HepG2 (cell line): ENCODE measurements around the gene ARHGAP10. TPM values are rescaled to one million over a fixed set of nuclear protein-coding genes. Genes with fewer than 3 reads are reported as not detected.
A peak's percentile ranks its signal among the peaks of the same experiment; 100 is the strongest.

ENCODE experiments used
- ATAC-seq: fragments of 200-7000 bp; cut with Tn5 transposase; 3 replicates; pipeline ENCODE4 v1.9.1; 2020; ENCODE audit warnings: mild to moderate bottlenecking, moderate library complexity
- BruUV-seq: library from RNA; stranded (reverse); fragments of 400-500 nt; replicated peaks from 2 replicates; lab custom pipeline; 2021; lab: Mats Ljungman, UMichigan
- CTCF ChIA-PET: fragments of 300-600 bp; formaldehyde crosslinking; extraction: SDS; loops from one replicate; lab custom pipeline; 2021; ENCODE audit warnings: low total read pairs, inconsistent platforms, low intra/inter-chr PET ratio; lab: Yijun Ruan, JAX
- POLR2A ChIA-PET: fragments of 350-600 bp; sonication (Branson Sonifier 250); formaldehyde crosslinking; loops from one replicate; lab custom pipeline; 2020; ENCODE audit warnings: antibody characterized with exemption, inconsistent platforms; lab: Yijun Ruan, JAX
- DNase-seq: peaks from one replicate; pipeline ENCODE4 v3.0.0-alpha.2; 2015; ENCODE audit warnings: low spot score
- FAIRE-seq: peaks from 3 replicates; lab custom pipeline; 2011; peaks lifted over from hg19 to GRCh38; lab: Jason Lieb, UNC
- H2AFZ ChIP-seq: one replicate; pipeline ENCODE4 v1.6.1; 2011; ENCODE audit warnings: low read length, inconsistent platforms
- H3K27ac ChIP-seq: fragments of 300-600 bp; 3 replicates; pipeline ENCODE4 v1.8.0; 2011; ENCODE audit warnings: mixed run types, mild to moderate bottlenecking, mixed read lengths, low read length, inconsistent platforms; ENCODE audit not compliant: insufficient read depth; ENCODE audit errors: extremely low read length
- H3K27me3 ChIP-seq, 2 experiments: fragments of 200-600 bp in 1 of 2; 2 replicates in 1 of 2; 3 replicates in 1 of 2; pipeline versions ENCODE4 v1.6.0 to v1.8.0; 2011; ENCODE audit warnings: low read length in 2 of 2, mild to moderate bottlenecking in 2 of 2, moderate library complexity in 2 of 2, inconsistent platforms in 1 of 2; ENCODE audit not compliant: insufficient read depth in 2 of 2, control insufficient read depth in 1 of 2
- H3K36me3 ChIP-seq, 2 experiments: fragments of 200-600 bp in 1 of 2; replicated peaks in 1 of 2; 2 replicates in 1 of 2; 3 replicates in 1 of 2; pipeline versions ENCODE4 v1.5.1 to v1.8.0; 2011; ENCODE audit warnings: low read length in 2 of 2, inconsistent platforms in 1 of 2; ENCODE audit not compliant: insufficient read depth in 2 of 2, control insufficient read depth in 1 of 2
- H3K4me1 ChIP-seq: 2 replicates; pipeline ENCODE4 v1.5.1; 2012; ENCODE audit warnings: low read length, inconsistent platforms; ENCODE audit not compliant: insufficient read depth
- H3K4me2 ChIP-seq: 2 replicates; pipeline ENCODE4 v1.6.0; 2011; ENCODE audit warnings: low read depth, low read length, inconsistent platforms
- H3K4me3 ChIP-seq, 3 experiments: fragments of 200-600 bp in 1 of 3; sonication (generic), shearing (Covaris generic) in 1 of 3; replicated peaks in 1 of 3; 2 replicates each; pipeline ENCODE4 v1.5.1; 2011 to 2016; ENCODE audit warnings: low read length in 3 of 3, inconsistent platforms in 2 of 3, low read depth in 2 of 3, mild to moderate bottlenecking in 2 of 3, control low read depth in 1 of 3, mixed read lengths in 1 of 3; ENCODE audit not compliant: insufficient read depth in 1 of 3
- H3K79me2 ChIP-seq: one replicate; pipeline ENCODE4 v1.6.1; 2011; ENCODE audit warnings: low read length, inconsistent platforms; ENCODE audit not compliant: insufficient read depth
- H3K9ac ChIP-seq: 2 replicates; pipeline ENCODE4 v1.6.0; 2011; ENCODE audit warnings: mild to moderate bottlenecking, low read depth, low read length, inconsistent platforms; ENCODE audit not compliant: insufficient read depth
- H3K9me3 ChIP-seq: 2 replicates; pipeline ENCODE4 v1.5.1; 2012; ENCODE audit warnings: mild to moderate bottlenecking, low read length
- H4K20me1 ChIP-seq: 2 replicates; pipeline ENCODE4 v1.6.0; 2011; ENCODE audit warnings: inconsistent platforms, mild to moderate bottlenecking, low read length, moderate library complexity; ENCODE audit not compliant: insufficient read depth
- FLYWCH1 ChIP-seq: sonication (generic); formaldehyde crosslinking; IDR thresholded peaks from 2 replicates; pipeline ENCODE4 v1.8.1; 2023; ENCODE audit warnings: mild to moderate bottlenecking, missing genetic modification reagents
- MBNL3 ChIP-seq: fragments of 250-450 bp; sonication (Bioruptor Pico); conservative IDR thresholded peaks from 2 replicates; pipeline ENCODE4 v1.8.0; 2022; ENCODE audit warnings: mild to moderate bottlenecking, inconsistent platforms
- MTA3 ChIP-seq: sonication (generic); formaldehyde crosslinking; IDR thresholded peaks from 2 replicates; pipeline ENCODE4 v1.4.0; 2020; ENCODE audit warnings: missing genetic modification reagents
- MXI1 ChIP-seq: IDR thresholded peaks from 3 replicates; pipeline ENCODE4 v1.6.1; 2012; ENCODE audit warnings: low read depth, low read length, inconsistent platforms, borderline replicate concordance
- MYNN ChIP-seq: sonication (generic); formaldehyde crosslinking; IDR thresholded peaks from 2 replicates; pipeline ENCODE4 v1.4.0; 2020; ENCODE audit warnings: mild to moderate bottlenecking, low read depth, missing genetic modification reagents
- SETDB1 ChIP-seq: sonication (generic); formaldehyde crosslinking; IDR thresholded peaks from 2 replicates; pipeline ENCODE4 v1.5.1; 2020; ENCODE audit warnings: missing genetic modification reagents, mild to moderate bottlenecking, borderline replicate concordance
- SPEN ChIP-seq: sonication (generic); formaldehyde crosslinking; IDR thresholded peaks from 2 replicates; pipeline ENCODE4 v1.5.1; 2020; ENCODE audit warnings: low read depth, mild to moderate bottlenecking, missing genetic modification reagents
- SSRP1 ChIP-seq: IDR thresholded peaks from 2 replicates; pipeline ENCODE4 v1.6.1; 2016; ENCODE audit warnings: control low read depth
- ZBTB38 ChIP-seq: sonication (generic); formaldehyde crosslinking; IDR thresholded peaks from 2 replicates; pipeline ENCODE4 v1.5.1; 2020; ENCODE audit warnings: mild to moderate bottlenecking, missing genetic modification reagents
- ZFP41 ChIP-seq: sonication (generic); formaldehyde crosslinking; IDR thresholded peaks from 2 replicates; pipeline ENCODE4 v1.4.0; 2020; ENCODE audit warnings: mild to moderate bottlenecking, missing genetic modification reagents, borderline replicate concordance
- ZNF253 ChIP-seq: sonication (generic); formaldehyde crosslinking; IDR thresholded peaks from 2 replicates; pipeline ENCODE4 v1.8.0; 2022; ENCODE audit warnings: mild to moderate bottlenecking, missing genetic modification reagents, borderline replicate concordance
- ZNF569 ChIP-seq: sonication (generic); formaldehyde crosslinking; IDR thresholded peaks from 2 replicates; pipeline ENCODE4 v1.5.0; 2020; ENCODE audit warnings: mild to moderate bottlenecking, missing genetic modification reagents, moderate library complexity, borderline replicate concordance
- WGBS: methylation state at CpG from one replicate; pipeline ENCODE4 v1.1.6; 2017; ENCODE audit warnings: low lambda C conversion rate; 5-methylcytosine and 5-hydroxymethylcytosine counted together
- in situ Hi-C: cut with HindIII; loops from 2 replicates; pipeline ENCODE4 v1.10.0; 2017; ENCODE audit warnings: low pct_unique_long_range_greater_than_20kb; ENCODE audit not compliant: extremely low pct_ligation_motif_present
- intact Hi-C: fragments of 100-400 bp; cut with micrococcal nuclease; formaldehyde crosslinking; loops from one replicate; pipeline ENCODE4 v1.10.0; 2022; ENCODE audit not compliant: unreplicated experiment
- polyA plus RNA-seq, 8 experiments: library from polyadenylated mRNA; depleted of rRNA in 3 of 8; stranded (reverse) in 7 of 8; unstranded in 1 of 8; fragments of >200 nt; fragmentation: Illumina TruSeq in 4 of 8; extraction: Trizol in 4 of 8; gene quantifications; 2 replicates each; pipeline versions ENCODE4 v1.2.1 to v1.2.3, GENCODE V29; 2011 to 2016; ENCODE audit warnings: low read depth in 4 of 8, missing spikeins in 1 of 8, mixed read lengths in 1 of 8; ENCODE audit not compliant: insufficient read depth in 1 of 8
- total RNA-seq, 5 experiments: library from RNA; depleted of rRNA; stranded (reverse); fragments of >200 nt; fragmentation: Illumina TruSeq; extraction: Trizol; gene quantifications; 2 replicates each; pipeline ENCODE4 v1.2.3, GENCODE V29; 2016; ENCODE audit warnings: low read depth in 1 of 5

The ARHGAP10 gene
- total and polyA plus RNA-seq, 2 of the 13 experiments (the other 11 are each of a cell fraction or from before 2014, with no cell fraction given), result 0.45 to 1.6 TPM

DNA sequence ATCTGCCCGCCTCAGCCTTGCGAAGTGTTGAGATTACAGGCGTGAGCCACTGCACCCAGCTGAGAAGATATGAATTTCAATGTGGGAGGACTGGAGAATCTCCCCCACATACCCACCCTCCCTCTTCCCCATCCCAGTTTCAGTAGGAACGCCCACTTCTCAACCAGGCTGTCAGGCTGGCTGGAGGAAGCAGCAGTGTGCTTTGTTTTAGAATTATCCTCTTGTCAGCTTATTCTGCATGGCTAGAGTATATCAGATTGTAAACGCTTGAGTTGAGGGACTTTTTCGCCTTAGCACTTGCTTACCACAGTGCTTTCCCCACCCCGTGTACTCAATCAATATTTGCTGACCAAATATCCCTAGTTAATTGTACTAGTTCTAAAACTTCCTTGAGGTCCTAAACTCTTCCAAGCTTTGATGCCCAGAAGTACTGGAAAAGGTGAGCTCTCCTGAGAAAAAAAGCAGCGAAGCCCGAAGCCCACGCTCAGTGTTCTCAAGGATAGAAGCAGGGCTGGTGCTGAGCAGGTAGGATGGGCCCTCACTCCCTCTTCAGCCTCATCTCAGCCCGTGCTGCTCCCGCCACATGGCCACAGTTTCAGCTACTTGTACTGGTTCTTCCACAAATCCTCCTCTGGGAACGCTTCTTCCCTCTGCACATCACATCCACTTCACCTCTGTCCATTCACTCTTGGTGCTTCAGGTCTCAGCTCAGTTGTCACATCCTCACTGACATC, 7.3 kb upstream of the ARHGAP10 start:
- 8% methylated on average over 13 of the region's 13 CpGs for WGBS
- DNase-seq, result no peak
- TF ChIP-seq ZNF569 (CRISPR knock-in tag) (no peak), FLYWCH1 (no peak), ZNF253 (CRISPR knock-in tag) (no peak), MXI1 (no peak), MTA3 (no peak), SETDB1 (CRISPR knock-in tag) (no peak), SSRP1 (CRISPR knock-in tag) (no peak), MBNL3 (CRISPR knock-in tag) (no peak), ZBTB38 (no peak), ZFP41 (CRISPR knock-in tag) (no peak), MYNN (CRISPR knock-in tag) (no peak), SPEN (no peak)
- no peak for FAIRE-seq
- in situ Hi-C loops, result no loop called here
- Histone ChIP-seq H3K4me1 (peaks cover 17% of the 10 kb centered on the region), H2AFZ (no peak overlapping the region), H3K9ac (no peak overlapping the region), H3K27me3 (no peaks in the 10 kb centered on the region), H3K36me3 (no peaks in the 10 kb centered on the region), H4K20me1 (no peaks in the 10 kb centered on the region), H3K4me2 (peak overlapping the region; percentile 13; the same call in 1 of the 2 replicates), H3K79me2 (no peaks in the 10 kb centered on the region), H3K27ac (no peak overlapping the region), H3K4me3 (no peak overlapping the region), H3K9me3 (no peaks in the 10 kb centered on the region)
- CTCF ChIA-PET, result no interaction called here
- intact Hi-C loops, result no loop called here
- POLR2A ChIA-PET, result no interaction called here
- ATAC-seq, result peak; percentile 74
- BruUV-seq, result no TSS peak
